ENCODE results near the gene RIPK3.
"Not testable (repeated sequence)": the region's sequence is repeated elsewhere in the genome, so short reads cannot be mapped to it uniquely, and the experiment has no call there.

Gene RIPK3

DNA sequence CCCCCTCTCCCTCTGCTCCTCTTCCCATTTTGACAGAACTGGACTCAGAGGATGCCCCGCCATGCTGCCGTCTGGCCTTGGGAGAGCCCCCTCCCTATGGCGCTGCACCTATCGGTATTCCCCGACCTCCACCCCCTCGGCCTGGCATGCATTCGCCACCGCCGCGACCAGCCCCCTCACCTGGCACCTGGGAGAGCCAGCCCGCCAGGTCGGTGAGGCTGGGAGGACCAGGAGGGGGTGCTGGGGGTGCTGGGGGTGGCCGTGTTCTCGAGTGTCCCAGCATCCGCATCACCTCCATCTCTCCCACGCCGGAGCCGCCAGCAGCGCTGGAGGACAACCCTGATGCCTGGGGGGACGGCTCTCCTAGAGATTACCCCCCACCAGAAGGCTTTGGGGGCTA lies 29.7 kb upstream of the RIPK3 start:
- DNase-seq, result no peak

DNA sequence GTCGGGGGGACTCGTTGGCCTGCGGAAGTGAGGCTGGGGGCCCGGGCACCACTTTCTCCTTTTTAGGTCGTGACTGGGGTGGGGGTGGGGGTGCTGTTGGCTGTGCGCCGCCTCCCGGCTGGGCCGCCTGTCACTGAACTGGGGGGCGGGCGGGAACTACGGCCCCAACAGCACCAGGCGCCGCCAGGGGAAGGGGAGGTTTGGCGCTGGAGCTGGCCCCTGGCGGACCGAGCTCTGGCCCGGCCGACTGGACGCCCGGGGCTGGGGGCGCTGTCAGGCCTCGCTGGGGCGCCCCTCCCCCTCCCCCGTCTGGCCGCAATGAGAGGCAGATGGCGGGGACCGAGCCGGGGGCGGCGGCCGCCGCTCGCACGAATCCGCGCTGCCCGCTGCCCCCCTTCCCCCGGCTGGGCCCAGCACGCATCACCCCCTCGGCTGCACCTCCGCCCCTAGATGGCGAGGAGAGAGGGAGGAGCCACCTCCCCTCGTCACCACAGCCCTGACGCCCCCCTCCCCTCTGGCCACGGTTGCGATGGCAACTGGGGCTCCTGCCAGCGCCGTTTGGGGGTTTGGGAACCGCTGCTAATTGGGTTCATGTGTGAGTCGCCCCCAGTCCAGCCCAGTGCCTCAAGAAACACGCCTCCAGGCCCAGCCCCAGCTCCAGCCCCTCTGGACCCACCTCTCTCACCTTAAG lies 28.9 kb upstream of the RIPK3 start:
- no peak for DNase-seq

- no peak for DNase-seq
Observed at GRCh38 chr14:24368212-24368561, 28.4 kb upstream of the RIPK3 start.

- DNase-seq, result peak; percentile 58
Observed at GRCh38 chr14:24367514-24368211, 27.9 kb upstream of the RIPK3 start, which contains the start of gene NFATC4. Gene NFATC4, plus strand, starts transcription at chr14:24368184. Its CDS starts 157 bp downstream, at chr14:24368341.

- peak; percentile 84 for DNase-seq
Observed at GRCh38 chr14:24366721-24367513, 27.1 kb upstream of the RIPK3 start.

GRCh38 chr14:24366413-24366720 lies 26.6 kb upstream of the RIPK3 start:
- no peak for DNase-seq

GRCh38 chr14:24365600-24366412 lies 26.0 kb upstream of the RIPK3 start:
- peak; percentile 90 for DNase-seq

DNA sequence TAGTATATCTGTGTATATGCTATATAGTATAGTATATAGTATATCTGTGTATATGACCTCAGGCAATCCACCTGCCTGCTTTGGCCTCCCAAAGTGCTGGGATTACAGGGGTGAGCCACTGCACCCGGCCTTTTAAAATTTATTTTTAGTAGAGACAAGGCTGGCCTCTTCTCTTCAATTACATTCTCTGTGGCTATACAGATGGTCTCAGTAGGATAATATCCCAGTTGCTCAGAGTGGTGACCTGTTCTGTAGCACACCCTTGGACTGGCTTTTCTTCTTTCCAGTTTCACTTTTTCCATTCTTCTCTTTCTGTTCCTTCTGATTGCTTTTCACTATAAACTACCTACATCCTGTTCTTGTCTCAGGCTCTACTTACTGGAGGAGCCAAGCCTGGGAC lies 25.1 kb upstream of the RIPK3 start:
- no peak for DNase-seq

DNA sequence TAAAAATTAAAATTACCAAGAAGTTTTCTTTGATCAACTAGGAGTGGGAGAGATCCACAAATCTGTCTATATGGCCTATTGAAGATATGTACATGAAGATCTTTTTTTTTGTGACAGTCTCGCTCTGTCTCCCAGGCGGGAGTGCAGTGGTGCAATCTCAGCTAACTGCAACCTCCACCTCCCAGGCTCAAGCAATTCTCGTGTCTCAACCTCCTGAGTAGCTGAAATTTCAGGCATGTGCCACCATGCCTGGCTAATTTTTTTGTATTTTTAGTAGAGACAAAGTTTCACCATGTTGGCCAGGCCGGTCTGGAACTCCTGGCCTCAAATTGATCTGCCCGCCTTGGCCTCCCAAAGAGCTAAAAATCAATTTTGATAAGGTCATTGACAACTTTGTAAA lies 23.6 kb upstream of the RIPK3 start:
- no peak for DNase-seq

DNA sequence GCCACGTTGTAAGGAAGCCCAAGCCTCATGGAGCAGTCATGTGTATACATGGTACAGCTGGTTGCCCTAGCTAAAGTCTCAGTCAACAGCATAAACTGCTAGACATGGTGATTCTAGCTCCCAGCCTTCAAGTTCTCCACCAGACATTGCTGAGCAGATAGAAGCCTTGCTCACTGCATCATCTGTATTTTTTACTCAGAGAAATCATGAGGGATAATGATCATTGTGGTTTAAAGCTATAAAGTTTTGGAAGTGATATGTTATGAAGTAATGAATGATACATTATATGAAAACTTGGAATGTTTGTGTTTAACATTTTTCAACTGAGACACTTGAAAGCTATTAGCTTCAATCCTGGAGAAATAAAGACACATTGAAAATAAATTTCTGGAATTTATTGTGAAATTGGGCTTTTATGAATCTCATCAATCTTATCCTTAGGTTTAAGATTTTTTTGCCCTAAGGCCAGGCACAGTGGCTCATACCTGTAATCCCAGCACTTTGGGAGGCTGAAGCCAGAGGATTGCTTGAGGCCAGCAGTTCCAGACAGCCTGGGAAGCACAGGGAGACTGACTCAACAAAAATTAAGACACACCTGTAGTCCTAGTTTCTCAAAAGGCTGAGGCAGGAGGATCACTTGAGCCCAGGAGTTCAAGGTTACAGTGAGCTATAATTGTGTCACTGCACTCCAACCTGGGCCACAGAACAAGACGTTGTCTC lies 22.6 kb upstream of the RIPK3 start:
- DNase-seq, result no peak

DNA sequence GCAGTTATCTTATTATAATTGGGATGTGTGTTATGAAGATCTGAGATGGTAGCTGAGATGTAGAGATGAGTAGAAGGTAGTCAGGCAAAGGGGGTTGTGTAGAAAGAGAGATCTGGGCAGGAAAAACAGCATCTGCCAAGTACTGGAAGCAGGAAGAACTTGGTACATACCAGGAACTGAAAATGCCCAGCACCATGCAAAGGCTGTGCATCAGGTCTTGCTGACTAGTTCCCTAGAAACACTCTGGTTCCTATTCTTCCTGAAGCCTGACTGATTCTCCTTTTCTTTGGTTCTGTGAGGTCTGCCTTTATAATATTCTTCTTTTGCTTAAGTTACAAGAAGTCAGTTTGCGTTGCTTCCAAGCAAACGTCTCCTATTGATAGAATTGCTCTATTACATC lies 21.5 kb upstream of the RIPK3 start:
- DNase-seq, result no peak

- DNase-seq, result no peak
Observed at GRCh38 chr14:24360281-24360680, 20.5 kb upstream of the RIPK3 start.

GRCh38 chr14:24356208-24356607 lies 16.4 kb upstream of the RIPK3 start:
- no peak for DNase-seq

DNA sequence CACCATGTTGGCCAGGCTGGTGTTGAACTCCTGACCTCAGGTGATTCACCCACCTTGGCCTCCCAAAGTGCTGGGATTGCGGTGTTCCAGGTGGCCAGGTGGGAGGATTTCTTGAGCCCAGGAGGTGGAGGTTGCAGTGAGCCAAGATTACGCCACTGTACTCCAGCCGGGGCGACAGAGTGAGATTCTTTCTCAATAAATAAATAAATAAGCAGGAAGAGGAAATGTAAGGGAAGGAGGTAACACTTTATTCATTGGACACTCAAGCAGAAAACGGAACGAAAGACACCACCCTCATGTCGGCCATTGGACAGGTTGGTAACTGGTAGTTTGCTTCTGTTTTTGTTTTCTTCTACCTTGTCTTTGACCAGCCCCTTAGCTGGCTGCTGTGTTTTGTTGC lies 15.2 kb upstream of the RIPK3 start:
- DNase-seq, result no peak

DNA sequence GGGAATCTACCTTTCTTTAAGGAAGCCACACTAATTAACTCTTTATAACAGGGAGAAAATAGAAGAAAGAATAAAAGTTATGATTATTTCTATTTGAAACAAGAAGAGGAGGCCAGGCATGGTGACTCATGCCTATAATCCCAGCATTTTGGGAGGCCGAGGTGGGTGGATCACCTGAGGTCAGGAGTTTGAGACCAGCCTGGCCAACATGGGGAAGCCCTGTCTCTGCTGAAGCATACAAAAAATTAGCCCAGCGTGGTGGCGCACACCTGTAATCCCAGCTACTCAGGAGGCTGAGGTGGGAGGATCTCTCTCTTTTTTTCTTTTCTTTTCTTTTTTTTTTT lies 14.7 kb upstream of the RIPK3 start:
- not testable (repeated sequence) for DNase-seq

- no peak for DNase-seq
Observed at GRCh38 chr14:24353559-24354481, 14.0 kb upstream of the RIPK3 start.

DNA sequence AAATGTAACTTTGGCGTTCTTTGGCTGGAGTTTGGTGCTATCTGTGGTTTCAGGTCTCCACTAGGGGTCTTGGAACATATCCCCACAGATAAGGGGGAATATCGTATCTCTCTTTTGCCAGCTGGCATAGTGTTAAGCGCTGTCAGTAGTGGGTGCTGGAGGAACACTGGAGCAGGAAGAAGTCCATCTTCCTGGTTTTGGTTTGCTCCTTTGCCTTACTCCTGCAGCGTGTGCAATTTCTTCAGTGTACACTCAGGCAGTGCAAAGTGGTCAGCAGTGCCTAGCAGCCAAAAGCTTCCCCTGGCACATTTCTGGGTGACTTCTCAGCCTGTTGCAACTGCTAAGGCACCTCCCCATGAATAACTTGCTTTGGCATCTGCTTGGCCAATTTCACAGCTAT lies 11.7 kb upstream of the RIPK3 start:
- DNase-seq, result peak; percentile 60

DNA sequence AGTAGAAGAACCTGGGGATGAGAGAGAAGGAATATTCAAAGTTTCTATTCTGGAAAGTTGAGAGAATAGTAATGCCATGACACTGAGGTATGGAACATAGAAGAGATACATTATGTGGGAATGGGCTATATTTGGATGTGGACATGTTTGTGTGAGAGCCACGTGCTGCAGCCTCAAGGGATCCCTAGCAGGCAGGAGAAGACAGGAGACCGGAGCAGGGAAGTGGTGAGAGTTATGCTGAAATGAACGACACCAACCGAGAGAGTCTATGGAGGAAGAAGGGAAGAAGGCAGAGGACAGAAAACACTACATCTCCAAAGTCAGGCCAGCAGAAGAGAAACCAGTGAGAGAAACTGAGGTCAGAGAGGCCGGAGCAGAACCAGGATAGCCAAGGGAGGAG lies 10.0 kb upstream of the RIPK3 start:
- DNase-seq, result no peak

DNA sequence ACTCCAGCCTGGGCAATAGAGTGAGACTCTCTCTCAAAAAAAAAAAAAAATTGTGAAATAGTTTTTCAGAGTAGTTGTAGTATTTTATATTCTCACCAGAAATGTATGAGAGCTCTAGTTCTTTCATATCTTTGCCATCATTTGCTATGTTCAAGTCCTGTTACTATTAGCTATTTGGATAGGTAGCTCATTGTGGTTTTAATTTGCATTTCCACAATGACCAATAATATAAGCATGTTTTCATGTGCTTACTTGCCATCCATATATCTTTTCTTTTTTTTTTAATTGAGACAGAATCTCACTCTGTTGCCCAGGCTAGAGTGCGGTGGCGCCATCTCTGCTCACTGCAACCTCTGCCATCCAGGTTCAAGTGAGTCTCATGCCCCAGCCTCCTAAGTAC lies 8.4 kb upstream of the RIPK3 start:
- no peak for DNase-seq

- DNase-seq, result no peak
Observed at GRCh38 chr14:24347134-24347533, 7.3 kb upstream of the RIPK3 start.
